Keratinocyte (primary cell): Measurements from ENCODE around the gene TXNDC17. TPM values are rescaled to one million over a fixed set of nuclear protein-coding genes. Genes with fewer than 3 reads are reported as not detected.
A peak's percentile ranks its signal among the peaks of the same experiment; 100 is the strongest.

Source experiments
- DNase-seq: peaks from one replicate; pipeline ENCODE4 v3.0.0-alpha.2; 2011; ENCODE audit warnings: low read depth, missing footprints, low spot score
- FAIRE-seq: peaks from 2 replicates; lab custom pipeline; 2011; peaks lifted over from hg19 to GRCh38; lab: Jason Lieb, UNC
- H2AFZ ChIP-seq: 2 replicates; pipeline ENCODE4 v1.6.0; 2012; ENCODE audit warnings: low read length, control low read depth, inconsistent platforms; ENCODE audit not compliant: control insufficient read depth
- H3K27ac ChIP-seq: 2 replicates; pipeline ENCODE4 v1.5.1; 2011; ENCODE audit warnings: low read length; ENCODE audit not compliant: control insufficient read depth, insufficient read depth
- H3K27me3 ChIP-seq: 3 replicates; pipeline ENCODE4 v1.6.0; 2011; ENCODE audit warnings: low read length; ENCODE audit not compliant: control insufficient read depth, insufficient read depth; ENCODE audit errors: extremely low read depth
- H3K36me3 ChIP-seq, 2 experiments: 2 replicates in 1 of 2; 3 replicates in 1 of 2; pipeline ENCODE4 v1.5.1; 2011; ENCODE audit warnings: low read length in 2 of 2, mild to moderate bottlenecking in 1 of 2; ENCODE audit not compliant: control insufficient read depth in 2 of 2, insufficient read depth in 2 of 2; ENCODE audit errors: extremely low read depth in 1 of 2
- H3K4me1 ChIP-seq: 3 replicates; pipeline ENCODE4 v1.5.1; 2011; ENCODE audit warnings: low read length; ENCODE audit not compliant: control insufficient read depth, insufficient read depth; ENCODE audit errors: extremely low read depth
- H3K4me2 ChIP-seq: 3 replicates; pipeline ENCODE4 v1.6.0; 2011; ENCODE audit warnings: low read depth, low read length; ENCODE audit not compliant: control insufficient read depth, insufficient read depth; ENCODE audit errors: extremely low read depth
- H3K4me3 ChIP-seq, 3 experiments: fragments of 200-600 bp in 1 of 3; sonication (generic) in 1 of 3; 2 replicates in 2 of 3; 3 replicates in 1 of 3; pipeline ENCODE4 v1.5.1; 2011 to 2016; ENCODE audit warnings: low read length in 3 of 3, mild to moderate bottlenecking in 3 of 3, control low read depth in 2 of 3, inconsistent platforms in 1 of 3, low read depth in 1 of 3, mixed read lengths in 1 of 3, mixed run types in 1 of 3, moderate library complexity in 1 of 3; ENCODE audit not compliant: control insufficient read depth in 2 of 3, insufficient read depth in 2 of 3; ENCODE audit errors: extremely low read depth in 1 of 3
- H3K79me2 ChIP-seq: 2 replicates; pipeline ENCODE4 v1.6.0; 2012; ENCODE audit warnings: low read length; ENCODE audit not compliant: control insufficient read depth, insufficient read depth
- H3K9ac ChIP-seq: 3 replicates; pipeline ENCODE4 v1.6.0; 2011; ENCODE audit warnings: low read length; ENCODE audit not compliant: control insufficient read depth, insufficient read depth; ENCODE audit errors: extremely low read depth
- H3K9me1 ChIP-seq: 3 replicates; pipeline ENCODE4 v1.6.0; 2011; ENCODE audit warnings: low read length; ENCODE audit not compliant: control insufficient read depth, insufficient read depth; ENCODE audit errors: extremely low read depth
- H3K9me3 ChIP-seq: 2 replicates; pipeline ENCODE4 v1.5.1; 2012; ENCODE audit warnings: low read depth, low read length; ENCODE audit not compliant: control insufficient read depth
- H4K20me1 ChIP-seq: 3 replicates; pipeline ENCODE4 v1.6.0; 2011; ENCODE audit warnings: low read length; ENCODE audit not compliant: control insufficient read depth, insufficient read depth; ENCODE audit errors: extremely low read depth
- EZH2 ChIP-seq: IDR thresholded peaks from one replicate; pipeline ENCODE4 v1.6.1; 2012; ENCODE audit warnings: inconsistent platforms, mild to moderate bottlenecking, low read length, moderate library complexity
- dilution Hi-C: fragments of 300-500 bp; cut with MboI; formaldehyde crosslinking; loops from one replicate; pipeline ENCODE4 v1.7.0; 2020; ENCODE audit warnings: low sequenced_read_pairs; ENCODE audit not compliant: extremely low pct_ligation_motif_present
- polyA plus RNA-seq, 5 experiments: library from polyadenylated mRNA; depleted of rRNA in 3 of 5; stranded (reverse) in 3 of 5; stranded (forward) in 1 of 5; unstranded in 1 of 5; fragments of >200 nt; gene quantifications; 1 replicate in 1 of 5; 2 replicates in 3 of 5; 3 replicates in 1 of 5; pipeline versions ENCODE4 v1.2.1 to v1.2.3, GENCODE V29; 2011 to 2012; ENCODE audit warnings: missing spikeins in 2 of 5, low read depth in 1 of 5, low replicate concordance in 1 of 5
- TF ChIP-seq, protein P1 (sequence below), 3 experiments: IDR thresholded peaks in 1 of 3; conservative IDR thresholded peaks in 1 of 3; optimal IDR thresholded peaks in 1 of 3; 2 replicates in 2 of 3; 3 replicates in 1 of 3; pipeline versions ENCODE3 to v1.5.1; 2011; ENCODE audit warnings: low read length in 3 of 3, mild to moderate bottlenecking in 3 of 3, moderate library complexity in 2 of 3, control low read depth in 1 of 3, inconsistent platforms in 1 of 3; ENCODE audit not compliant: insufficient read depth in 2 of 3; ENCODE audit errors: extremely low read depth in 1 of 3

The TXNDC17 gene
- polyA plus RNA-seq, 1 donor (not counting 4 experiments of a cell fraction or from before 2014, with no cell fraction given): 1,215 TPM

DNA sequence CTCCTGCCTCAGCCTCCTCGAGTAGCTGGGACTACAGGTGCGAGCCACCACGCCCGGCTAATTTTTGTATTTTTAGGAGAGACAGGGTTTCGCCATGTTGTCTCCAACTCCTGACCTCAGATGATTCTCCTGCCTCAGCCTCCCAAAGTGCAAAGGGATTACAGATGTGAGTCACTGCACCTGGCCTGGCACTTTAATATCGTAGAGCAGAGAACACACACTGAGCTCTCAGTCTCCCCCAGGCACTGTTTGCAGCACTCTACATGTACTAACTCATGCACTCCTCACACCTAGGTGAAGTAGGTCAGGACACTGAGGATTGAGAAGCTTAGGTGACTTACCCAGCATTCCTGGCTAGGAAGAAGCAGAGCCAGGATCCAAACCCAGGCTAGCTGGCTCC lies 25.7 kb downstream of the TXNDC17 start:
- no peaks in the 10 kb centered on the region for H3K27me3 ChIP-seq
- H4K20me1 ChIP-seq: no peaks in the 10 kb centered on the region
- H3K9me3 ChIP-seq: no peaks in the 10 kb centered on the region
- peak overlapping the region; percentile 48 for H3K9ac ChIP-seq
- peak overlapping the region; percentile 67 for H2AFZ ChIP-seq
- H3K4me2 ChIP-seq: peak overlapping the region; percentile 63
- H3K4me3 ChIP-seq: no peak overlapping the region
- TF ChIP-seq, protein P1, sequence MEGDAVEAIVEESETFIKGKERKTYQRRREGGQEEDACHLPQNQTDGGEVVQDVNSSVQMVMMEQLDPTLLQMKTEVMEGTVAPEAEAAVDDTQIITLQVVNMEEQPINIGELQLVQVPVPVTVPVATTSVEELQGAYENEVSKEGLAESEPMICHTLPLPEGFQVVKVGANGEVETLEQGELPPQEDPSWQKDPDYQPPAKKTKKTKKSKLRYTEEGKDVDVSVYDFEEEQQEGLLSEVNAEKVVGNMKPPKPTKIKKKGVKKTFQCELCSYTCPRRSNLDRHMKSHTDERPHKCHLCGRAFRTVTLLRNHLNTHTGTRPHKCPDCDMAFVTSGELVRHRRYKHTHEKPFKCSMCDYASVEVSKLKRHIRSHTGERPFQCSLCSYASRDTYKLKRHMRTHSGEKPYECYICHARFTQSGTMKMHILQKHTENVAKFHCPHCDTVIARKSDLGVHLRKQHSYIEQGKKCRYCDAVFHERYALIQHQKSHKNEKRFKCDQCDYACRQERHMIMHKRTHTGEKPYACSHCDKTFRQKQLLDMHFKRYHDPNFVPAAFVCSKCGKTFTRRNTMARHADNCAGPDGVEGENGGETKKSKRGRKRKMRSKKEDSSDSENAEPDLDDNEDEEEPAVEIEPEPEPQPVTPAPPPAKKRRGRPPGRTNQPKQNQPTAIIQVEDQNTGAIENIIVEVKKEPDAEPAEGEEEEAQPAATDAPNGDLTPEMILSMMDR (optimal IDR thresholded peaks at IDR 0.05 in 1 of 3, IDR thresholded peaks at IDR 0.05 in 1 of 3, conservative IDR thresholded peaks at IDR 0.05 in 1 of 3; ENCODE audit: extremely low read depth in 1 of 3, insufficient read depth in 2 of 3, low read length in 3 of 3): no peak
- no peak for TF ChIP-seq EZH2
- peak overlapping the region; percentile 74 for H3K27ac ChIP-seq
- dilution Hi-C loops: no loop called here
- DNase-seq: peak; percentile 90
- peaks cover 40% of the 10 kb centered on the region for H3K4me1 ChIP-seq
- no peaks in the 10 kb centered on the region for H3K9me1 ChIP-seq
- FAIRE-seq: peak; percentile 94
- no peaks in the 10 kb centered on the region for H3K36me3 ChIP-seq
- H3K79me2 ChIP-seq: no peaks in the 10 kb centered on the region

DNA sequence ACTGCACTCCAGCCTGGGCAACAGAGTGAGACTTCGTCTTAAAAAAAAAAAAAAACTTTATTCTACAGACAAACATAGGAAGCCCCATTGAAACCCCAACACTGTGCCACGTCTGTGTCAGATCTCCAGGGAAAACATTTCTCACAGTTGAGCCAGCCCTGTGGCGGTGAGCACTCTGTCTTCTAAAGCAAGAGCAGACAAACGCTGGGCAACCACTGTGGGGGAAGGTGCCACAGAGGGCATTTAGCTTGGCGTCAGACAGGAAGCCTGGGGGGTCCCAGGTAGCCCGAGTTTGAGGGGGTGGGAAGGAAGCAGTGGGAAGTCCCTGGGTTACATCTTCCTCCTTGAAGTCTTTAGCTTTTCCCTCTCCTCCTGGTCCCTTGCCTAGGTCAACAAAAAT lies 26.7 kb downstream of the TXNDC17 start:
- H3K4me3 ChIP-seq: no peak overlapping the region
- no peak overlapping the region for H3K27ac ChIP-seq
- H3K36me3 ChIP-seq: no peaks in the 10 kb centered on the region
- H3K9me1 ChIP-seq: no peaks in the 10 kb centered on the region
- no peak for DNase-seq
- no peak overlapping the region for H3K4me2 ChIP-seq
- H3K4me1 ChIP-seq: peaks cover 41% of the 10 kb centered on the region
- no peaks in the 10 kb centered on the region for H4K20me1 ChIP-seq
- H2AFZ ChIP-seq: no peak overlapping the region
- no peak for FAIRE-seq
- TF ChIP-seq, protein P1 (optimal IDR thresholded peaks at IDR 0.05 in 1 of 3, IDR thresholded peaks at IDR 0.05 in 1 of 3, conservative IDR thresholded peaks at IDR 0.05 in 1 of 3; ENCODE audit: extremely low read depth in 1 of 3, insufficient read depth in 2 of 3, low read length in 3 of 3): no peak
- no peak for TF ChIP-seq EZH2
- H3K27me3 ChIP-seq: no peaks in the 10 kb centered on the region
- no peaks in the 10 kb centered on the region for H3K79me2 ChIP-seq
- no peak overlapping the region for H3K9ac ChIP-seq
- no peaks in the 10 kb centered on the region for H3K9me3 ChIP-seq
- dilution Hi-C loops: no loop called here
